ENCODE data around the gene BABAM2.

Gene BABAM2

DNA sequence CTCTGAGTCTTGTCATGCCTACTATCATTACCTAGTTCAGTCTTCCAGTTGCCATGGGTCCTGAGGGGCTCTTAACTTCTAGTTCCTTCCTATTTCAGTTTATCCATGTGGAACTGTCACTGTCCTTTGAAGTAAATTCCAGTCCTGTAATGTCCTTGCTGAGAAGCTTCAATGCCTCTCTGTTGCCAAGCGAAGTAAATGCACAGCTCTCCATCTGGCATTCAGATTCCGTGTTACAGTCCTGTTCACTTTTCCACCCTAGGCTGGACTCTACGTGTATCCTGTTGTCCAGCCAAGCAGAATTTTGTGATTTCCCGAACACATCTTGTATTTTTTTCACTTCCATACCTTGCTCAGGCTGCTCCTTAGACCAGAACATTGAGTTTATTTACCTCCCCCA, 245.3 kb downstream of the BABAM2 start:
- DNase-seq: no peak

DNA sequence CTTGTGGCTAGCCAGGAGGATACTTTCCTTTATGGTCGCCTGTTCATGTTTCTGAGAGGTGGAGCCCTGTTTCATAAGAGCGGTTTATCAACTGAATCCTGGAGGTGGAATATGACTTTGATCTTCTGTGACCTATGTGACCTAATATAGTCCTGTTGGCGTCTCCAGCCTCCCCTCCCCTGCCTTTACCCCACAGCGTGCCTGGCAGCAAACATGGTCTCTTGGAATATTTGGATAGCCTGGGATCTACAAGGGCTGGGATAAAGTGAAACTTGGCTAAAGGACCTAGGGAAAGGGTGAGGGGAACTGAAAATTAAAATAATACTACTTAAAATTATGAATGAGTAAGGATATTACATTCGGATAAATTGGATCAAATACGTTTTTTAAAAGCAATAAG, 246.0 kb downstream of the BABAM2 start:
- no peak for DNase-seq

DNA sequence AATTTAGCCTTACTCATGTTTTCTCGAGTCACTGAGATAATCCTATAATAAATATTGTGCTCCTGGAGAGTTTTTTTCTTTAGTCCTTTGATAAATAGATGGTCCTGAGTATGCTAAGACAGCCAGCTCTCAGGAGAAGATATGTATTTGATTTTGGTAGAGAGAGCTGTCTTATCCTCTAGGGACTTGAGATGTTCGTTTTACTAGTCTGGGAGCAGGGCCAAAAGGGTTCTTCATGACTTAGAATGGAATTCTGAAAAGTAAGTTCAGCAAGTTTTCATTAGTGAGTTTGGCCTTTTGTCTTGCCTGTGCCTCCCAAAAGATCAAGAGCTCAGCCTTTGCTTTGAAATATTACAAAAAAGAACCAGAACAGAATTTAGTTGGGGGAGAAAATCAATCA, 246.7 kb downstream of the BABAM2 start:
- no peak for DNase-seq

DNA sequence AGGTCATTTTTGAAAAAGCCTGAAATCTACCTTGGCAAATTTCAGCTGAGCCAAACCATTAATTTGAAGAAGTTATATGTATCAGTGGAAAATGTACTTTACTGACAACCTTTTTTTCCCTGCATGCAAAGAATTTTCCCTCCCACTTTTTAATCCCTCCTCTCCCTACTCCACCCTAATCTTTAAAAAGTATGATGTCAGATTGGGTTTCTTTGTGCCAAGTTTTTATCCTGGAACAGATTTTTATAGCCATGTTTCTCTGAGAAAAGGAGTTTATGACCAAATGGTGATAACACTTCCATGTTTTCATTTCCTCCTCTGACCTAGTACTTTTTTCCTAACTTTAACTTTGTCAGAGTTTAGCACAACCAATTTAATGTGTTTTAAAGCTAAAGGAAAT, 251.9 kb downstream of the BABAM2 start:
- DNase-seq: no peak

DNA sequence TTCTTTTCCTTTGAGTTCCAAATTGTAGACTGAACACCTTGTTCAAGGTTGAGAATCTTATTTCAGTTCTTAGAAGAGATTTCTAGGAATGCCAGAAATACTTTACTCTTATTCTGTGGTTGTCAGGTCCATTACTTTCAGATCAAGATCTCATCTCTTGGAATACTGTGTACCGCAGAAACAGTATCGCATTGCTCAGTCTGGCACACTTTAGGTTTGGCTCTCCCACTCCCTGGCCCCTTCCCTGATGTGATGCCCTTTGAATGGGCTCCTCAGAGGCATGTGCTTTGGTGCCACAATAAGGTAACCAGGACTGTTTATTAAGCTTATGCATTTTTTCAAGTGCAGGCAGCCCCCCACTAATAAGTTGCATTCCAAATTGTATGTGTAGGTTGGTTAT, 257.5 kb downstream of the BABAM2 start:
- no peak for DNase-seq

DNA sequence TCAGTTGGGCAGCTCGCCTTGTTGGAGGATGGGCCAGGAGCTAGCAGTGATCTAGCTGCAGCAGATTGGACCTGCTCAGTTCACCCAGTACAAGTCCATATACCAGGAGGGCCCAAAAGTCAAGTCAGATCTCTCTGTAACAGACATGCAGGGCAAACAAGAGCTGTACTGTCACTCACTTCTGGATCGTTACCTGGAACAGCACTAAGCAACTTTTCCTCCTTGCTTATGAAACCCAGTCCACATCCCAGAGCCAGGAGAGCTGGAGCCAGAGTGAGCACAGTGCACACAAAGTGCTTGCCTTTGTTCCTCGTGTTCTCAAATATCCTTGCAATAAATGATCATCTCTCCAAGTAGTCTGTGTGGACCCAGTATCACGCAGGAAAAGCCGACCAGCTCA, 258.0 kb downstream of the BABAM2 start:
- no peak for DNase-seq

DNA sequence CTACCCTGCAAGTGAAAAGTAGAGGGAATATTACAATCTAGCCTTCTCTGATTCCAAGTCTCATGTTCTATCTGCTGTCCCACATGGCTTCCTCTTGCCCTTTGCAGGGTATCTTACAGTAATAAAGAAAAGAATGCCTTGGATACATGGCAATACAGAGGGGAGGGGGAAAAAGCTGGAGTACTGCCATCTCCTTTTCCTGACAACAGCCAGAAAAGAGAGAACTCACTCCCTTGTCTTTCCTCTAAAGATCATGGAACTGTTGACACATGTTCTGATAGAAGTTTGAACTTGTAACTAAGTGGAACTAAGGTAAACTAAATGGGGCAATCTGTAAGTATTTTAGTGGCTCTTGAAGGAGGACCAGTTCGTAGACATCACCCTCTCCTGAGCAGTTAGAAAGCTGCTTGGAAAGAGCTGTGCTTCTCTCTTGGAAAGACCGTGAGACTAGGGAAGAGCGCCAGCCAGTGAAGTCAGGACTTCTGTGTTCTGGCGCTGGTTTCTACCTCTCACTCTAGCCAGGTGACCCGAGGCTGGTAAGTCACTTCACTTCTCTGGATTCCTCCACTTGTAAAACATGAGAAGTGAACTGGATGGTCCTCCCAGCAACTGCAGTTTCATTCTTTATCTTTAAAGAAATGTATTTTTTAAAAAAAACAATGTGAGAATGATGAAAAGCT, 259.8 kb downstream of the BABAM2 start:
- no peak for DNase-seq

DNA sequence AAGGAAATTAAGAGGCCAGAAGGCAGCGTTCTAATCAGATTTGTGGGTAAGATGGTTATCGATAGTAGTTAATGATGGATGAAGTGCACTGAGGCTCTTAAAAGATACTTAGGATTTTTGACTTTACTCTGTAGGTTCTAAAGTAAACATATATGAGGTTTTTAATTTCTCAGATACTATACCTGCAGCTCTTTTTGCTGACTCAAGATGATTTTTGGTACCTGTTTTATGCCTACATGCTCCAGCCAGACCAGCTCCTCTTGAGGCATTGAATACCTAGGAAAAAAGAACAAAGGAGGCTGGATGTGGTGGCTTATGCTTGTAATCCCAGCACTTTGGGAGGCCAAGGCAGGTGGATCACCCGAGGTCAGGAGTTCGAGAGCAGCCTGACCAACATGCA, 260.5 kb downstream of the BABAM2 start:
- peak; percentile 31 for DNase-seq

DNA sequence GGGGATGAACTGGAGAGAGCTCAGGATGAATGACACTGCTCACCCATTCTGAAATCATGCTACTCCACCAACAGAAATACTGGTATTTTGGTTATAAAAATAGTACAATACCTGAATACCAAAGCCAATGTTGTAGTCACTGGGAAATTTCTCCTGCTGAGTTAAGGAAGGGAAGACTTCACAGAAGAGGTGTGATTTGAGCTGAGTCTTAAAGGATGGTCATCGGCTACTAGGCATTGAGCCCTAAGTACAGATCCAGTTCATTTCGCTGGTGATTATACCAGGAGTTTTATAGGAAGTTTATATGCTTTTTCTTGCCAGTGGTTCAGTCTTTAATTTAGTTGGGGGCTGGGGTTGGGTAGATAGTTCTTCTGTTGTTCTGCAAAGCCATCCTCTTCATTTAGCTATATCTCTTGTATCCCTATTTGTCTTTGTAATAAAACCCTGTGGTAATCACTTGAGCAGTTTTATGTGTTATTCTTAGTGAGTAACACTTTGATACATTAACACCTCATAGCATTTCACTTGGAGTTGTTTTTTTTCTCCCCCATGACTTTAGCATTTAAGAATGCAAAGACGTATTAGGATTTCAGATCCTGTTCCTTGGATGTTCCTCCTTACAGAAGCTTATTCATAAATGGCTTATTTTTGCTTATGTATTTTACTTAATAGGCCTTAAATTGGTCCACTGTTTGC, 262.2 kb downstream of the BABAM2 start:
- no peak for DNase-seq

DNA sequence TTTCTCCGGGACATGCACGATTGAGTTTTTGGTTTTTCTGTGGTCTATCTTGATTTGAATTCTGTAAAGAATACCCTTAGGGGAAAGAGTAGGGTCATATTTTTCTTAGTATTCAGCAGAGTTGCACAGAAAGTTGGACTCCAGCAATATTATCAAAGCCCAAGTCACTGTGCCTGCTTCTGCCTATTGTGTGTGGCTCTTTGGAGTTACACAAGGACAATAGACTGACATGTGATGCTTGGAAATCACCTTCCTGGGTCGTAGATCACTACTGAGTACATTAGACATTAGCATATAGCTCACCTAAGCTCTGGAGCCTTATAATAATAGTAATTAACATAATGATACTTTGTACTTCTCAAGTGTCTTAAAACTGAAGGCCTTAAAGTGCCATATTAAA, 263.3 kb downstream of the BABAM2 start:
- DNase-seq: no peak

DNA sequence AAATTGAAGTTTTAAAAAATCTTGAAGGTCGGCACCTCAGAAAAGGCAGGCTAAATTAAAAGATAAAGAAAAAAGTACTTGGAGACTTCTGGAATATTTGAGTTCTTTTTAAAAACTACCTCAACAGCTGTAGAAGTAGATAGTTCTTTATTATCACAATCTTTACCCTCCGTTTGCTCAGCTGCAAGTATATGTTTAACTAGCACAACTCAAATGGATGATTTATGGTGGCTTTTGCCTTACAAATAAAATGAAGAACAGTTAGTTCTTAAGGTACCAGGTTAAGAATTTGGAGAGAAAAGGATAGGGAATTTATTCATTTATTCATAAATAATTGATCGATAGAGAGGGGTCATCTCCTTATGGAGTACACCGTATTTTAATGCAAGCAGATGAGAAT, 264.6 kb downstream of the BABAM2 start:
- DNase-seq: no peak

DNA sequence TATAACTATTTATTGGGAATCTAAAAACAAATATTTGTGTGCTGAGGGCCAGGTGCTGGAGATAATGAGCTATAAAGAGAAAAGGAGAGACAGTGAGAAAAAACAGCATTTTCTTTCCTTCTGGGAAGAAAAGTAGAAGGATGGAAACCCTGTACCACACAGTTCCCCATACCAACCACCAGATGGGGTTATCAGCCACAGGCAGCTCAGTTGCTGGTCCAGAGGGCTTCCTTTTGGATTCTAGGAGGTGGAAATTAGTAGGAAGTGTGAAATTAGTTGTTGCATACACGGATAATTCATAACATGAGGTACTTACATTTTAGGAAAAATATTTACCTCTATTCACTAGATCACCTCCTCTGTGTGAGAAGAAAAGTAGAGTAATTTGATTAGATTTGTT, 265.1 kb downstream of the BABAM2 start:
- peak; percentile 25 for DNase-seq

DNA sequence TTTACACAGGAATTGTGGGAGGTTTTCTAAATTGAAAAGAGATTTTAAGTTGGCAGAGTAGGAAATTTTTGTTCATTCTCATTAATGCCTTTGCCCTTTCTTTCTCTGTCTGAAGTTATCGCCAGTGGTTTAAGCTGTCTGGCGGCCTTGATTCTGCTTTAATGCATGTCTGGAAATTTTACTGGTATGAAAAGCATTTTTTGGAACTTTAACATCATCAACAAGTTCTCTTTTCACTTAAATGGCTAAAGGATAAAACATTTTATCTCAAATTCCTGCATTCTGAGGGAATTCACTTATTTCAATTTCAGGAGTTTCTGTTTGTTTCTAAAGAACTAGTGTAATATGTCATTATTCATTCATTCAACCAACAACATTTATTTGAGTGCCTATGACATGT, 268.3 kb downstream of the BABAM2 start:
- DNase-seq: no peak

DNA sequence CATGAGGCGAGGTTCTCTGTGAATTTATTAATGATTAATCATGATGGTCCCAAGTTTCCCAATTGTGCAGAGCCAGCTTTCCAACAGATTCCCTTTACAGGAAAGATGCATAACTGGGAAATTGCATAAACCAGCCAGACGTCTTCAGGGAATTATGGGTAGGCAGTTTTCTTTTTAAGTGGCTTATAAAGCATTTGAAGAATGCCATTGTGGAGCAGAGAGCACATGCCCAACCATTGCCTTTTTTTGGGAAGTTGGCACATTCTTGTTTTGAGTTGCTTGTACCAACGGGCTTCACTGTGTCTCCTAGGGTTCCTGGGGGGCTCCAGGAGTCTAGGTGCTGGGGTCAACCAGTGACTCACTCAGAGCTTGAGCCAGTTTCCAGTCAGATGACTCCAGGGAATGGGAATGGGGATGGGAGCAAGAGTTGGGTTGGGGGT, 270.5 kb downstream of the BABAM2 start:
- no peak for DNase-seq

DNA sequence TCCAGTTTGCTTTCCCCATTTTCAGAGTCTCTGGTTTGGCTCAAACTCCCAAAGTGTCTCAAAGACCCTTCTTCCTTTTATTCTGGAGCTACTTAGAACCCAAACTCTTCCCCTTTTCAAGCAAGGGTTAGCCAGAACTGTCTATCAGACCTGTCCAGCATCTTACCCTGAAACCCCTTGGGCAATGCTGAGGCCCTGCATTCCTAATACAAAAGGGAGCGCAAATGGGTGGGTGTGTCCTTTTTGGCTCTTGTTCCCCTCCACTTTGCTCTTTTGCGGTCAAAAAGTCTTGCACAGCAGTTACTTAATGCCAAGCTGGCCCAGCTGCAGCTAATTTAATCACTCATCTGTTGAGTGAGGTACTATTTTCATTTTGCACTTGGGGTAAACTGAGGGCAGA, 270.9 kb downstream of the BABAM2 start:
- DNase-seq: no peak

DNA sequence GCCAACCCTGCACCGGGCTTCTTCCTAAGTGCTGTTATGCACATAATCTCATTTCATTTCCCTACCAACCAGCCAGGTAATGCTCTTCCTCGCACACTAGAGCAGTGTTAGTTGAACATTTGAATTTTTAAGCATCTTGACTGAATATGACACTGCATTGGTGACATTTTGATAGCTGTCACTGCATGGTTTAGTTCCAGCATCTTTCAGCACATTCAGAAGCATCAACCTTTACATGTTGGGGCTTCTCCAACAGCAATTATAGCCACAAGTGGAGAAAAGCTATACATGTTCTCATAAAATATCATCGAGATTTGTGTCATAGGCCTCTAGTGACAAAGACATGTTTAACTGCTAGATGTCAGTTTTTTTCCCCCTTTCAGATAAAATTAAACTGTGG, 272.0 kb downstream of the BABAM2 start:
- no peak for DNase-seq

DNA sequence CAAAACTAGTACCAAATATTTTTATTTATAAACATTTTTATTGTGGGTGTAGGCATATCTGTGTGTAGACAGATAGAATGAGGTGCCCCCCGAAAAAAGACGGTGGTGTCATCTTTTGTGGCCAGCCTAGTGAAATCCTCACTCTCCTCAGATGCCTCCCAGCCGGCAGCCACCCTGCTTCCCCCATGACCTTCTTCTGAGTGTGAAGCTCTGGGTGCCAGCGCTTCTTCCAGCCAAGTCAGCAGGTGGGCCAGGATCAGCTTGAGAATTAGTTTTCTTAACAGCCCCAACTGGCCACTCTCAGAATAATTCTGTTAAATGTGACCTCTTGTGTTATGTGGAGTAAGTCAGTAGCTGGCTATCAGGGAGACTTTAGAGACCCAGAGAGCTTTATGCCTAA, 272.5 kb downstream of the BABAM2 start:
- DNase-seq: no peak

DNA sequence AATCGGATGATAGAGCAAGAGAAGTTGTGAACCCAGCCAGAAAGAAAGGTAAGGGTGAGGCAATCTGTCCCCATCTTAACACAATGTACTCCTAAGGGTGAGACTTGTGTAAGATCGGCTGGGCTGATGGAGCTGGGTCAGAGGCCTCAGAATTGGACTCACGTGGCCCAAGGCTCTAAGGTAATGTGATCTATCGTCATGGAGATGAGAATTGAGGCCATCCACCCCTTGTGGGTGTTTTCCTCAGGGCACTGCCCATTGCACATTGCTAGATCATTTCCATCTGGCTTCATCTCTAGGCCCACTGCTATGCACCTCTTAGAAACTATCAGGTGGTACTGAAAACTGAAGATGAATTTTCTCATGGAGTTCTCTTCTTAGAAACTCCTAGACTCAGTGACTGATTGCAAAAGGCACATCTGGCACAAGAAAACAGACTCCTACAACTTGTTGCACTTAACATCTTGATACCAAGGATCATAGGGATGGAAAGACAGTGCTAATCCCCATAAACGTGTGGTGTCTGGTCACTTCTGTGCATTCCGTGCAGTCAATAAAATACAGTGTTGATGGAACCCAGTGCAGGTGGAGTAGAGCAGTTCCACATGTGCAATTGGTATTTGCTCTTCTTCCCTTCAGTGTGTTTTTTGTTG, 273.2 kb downstream of the BABAM2 start:
- DNase-seq: no peak

DNA sequence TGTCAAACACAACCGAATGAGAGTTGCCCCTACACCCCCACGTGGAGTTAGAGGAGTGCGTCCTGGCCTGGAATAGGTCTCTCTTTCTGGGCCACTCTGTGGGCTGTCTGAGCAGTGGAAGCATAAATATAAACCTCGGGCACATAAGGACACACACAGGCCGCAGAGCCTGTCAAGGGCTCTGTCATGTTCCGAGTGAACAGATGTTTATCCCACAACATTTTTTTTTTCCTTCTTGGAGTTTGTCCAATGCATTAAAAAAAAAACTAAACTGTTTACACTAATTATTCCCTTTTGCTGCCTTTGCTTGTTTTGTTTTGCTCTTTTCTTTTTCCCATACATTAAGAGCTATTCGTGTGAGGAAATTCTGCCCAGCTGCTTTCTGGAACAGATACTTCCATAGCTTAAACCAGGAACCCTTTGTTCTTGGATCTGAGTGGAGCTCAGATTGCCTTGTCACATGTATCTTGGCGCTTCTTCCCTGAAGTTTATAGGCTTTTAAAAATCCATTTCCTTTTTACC, 273.8 kb downstream of the BABAM2 start:
- no peak for DNase-seq

DNA sequence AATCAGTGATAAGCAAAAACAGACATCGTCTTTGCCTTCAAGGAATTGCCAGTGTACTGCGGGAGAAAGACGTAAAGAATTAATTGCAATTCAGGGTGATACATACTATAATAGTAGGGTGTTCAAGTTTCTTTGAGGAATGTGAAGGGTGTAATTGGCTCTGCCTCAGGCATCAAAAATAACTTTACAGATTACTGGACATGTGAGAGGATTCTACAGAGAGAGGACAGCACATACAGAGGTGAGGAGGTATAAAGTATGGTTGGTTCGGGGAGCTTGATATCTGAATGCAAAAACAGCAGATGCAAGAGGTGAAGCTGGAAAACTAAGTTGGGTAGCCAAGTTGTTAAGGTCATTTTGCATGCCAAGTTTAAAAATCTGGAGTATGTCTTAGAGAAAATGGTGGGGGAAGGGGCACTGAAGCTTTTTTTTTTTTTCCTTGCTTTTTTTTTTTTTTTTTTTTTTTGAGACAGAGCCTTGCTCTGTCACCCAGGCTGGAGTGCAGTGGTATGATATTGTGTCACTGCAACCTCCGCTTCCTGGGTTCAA, 274.6 kb downstream of the BABAM2 start:
- DNase-seq: no peak

DNA sequence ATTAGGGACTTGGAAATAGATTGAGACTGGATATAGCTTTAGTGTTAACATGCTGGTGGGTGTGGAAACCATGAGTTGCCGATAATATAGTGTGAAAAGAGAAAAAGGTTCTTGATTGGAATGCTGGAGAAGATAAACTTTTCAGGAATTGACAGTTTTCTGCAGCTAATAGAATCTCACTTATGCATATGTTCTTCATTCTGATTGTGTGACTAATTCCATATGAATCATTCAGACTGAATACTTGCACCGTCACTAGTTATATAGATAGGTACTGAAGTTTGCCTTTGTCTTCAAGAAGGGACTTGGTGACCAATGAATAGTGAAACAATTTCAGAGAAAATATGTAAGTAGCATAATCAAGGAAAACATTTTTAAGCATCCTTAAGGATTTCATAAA, 276.4 kb downstream of the BABAM2 start:
- DNase-seq: no peak

DNA sequence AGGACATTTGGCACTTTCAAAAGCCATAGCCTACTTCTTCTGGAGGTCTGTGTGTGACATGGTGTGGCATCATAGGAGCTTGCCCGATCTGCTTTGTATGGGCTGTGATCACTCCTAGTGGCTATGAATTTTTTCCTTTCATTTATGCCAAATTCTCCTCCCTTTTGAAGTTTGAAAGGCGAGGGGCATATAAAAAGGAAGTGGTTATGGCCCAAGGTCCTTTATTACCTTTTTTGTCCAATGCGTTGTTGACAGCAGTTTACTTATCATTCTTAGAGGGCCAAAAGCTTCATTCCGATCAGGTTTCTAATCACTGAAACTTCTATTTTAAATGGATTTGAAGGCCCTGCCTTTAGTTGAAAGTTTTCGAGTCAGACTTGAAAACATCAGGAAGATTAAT, 277.8 kb downstream of the BABAM2 start:
- peak; percentile 9 for DNase-seq

DNA sequence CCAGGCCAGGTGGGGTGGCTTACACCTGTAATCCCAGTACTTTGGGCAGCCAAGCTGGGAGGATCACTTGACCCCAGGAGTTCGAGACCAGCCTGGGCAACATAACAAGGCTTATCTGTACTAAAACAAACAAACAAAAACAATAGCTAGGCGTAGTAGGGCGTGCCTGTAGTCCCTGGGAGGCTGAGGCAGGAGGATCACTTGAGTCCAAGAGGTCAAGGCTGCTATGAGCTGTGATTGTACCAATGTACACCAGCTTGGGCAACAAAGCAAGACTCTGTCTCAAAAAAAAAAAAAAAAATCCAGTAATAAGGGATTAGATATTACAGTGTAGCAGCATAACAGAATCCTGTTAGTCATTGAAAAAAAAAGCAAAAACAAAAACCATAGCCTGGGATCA, 279.0 kb downstream of the BABAM2 start:
- no peak for DNase-seq
